ENCODE measurements around the gene PILRB. TPM values are rescaled to one million over a fixed set of nuclear protein-coding genes. Genes with fewer than 3 reads are reported as not detected.

Gene PILRB
- total RNA-seq, 1 experiment from 2014 or later = 73.2 TPM

- intact Hi-C loops (cut with micrococcal nuclease; ENCODE audit: unreplicated experiment) (no loop called here), in situ Hi-C loops (cut with HindIII; ENCODE audit: low pct_unique_long_range_greater_than_20kb, low sequenced_read_pairs) (no loop called here)
- CTCF ChIA-PET = no interaction called here
- Histone ChIP-seq H3K27ac (ENCODE audit: low read length) (no peak overlapping the region), H3K9me3 (ENCODE audit: control insufficient read depth, insufficient read depth, low read depth, low read length) (no peaks in the 10 kb centered on the region), H3K4me1 (ENCODE audit: control insufficient read depth, insufficient read depth, low read length) (0 out of 2 replicates have a peak, but pooled peaks cover 3% of the 10 kb centered on the region), H3K36me3 (ENCODE audit: control insufficient read depth, insufficient read depth, low read length) (no peaks in the 10 kb centered on the region), H3K27me3 (ENCODE audit: control insufficient read depth, insufficient read depth, low read length) (no peaks in the 10 kb centered on the region), H3K4me3 (ENCODE audit: low read depth in 2 of 2, low read length in 2 of 2) (no peak overlapping the region)
- POLR2A ChIA-PET = no interaction called here
- no peak for DNase-seq (ENCODE audit: low read depth, low spot score)
- BruUV-seq (replicated peaks) = no TSS peak
- TF ChIP-seq POLR2AphosphoS5 (IDR thresholded peaks at IDR 0.05; ENCODE audit: low read depth, low read length) (0 out of 2 replicates have a peak, but pooled peaks have one; percentile 30), CTCF (IDR thresholded peaks at IDR 0.05) (no peak)
- no peak for ATAC-seq
Observed at GRCh38 chr7:100370303-100370702, 12.4 kb downstream of the PILRB start.

GRCh38 chr7:100370746-100371145, 12.8 kb downstream of the PILRB start:
- Histone ChIP-seq H3K36me3 (ENCODE audit: control insufficient read depth, insufficient read depth, low read length) (no peaks in the 10 kb centered on the region), H3K27ac (ENCODE audit: low read length) (no peak overlapping the region), H3K4me3 (ENCODE audit: low read depth in 2 of 2, low read length in 2 of 2) (no peak overlapping the region), H3K4me1 (ENCODE audit: control insufficient read depth, insufficient read depth, low read length) (0 out of 2 replicates have a peak, but pooled peaks cover 3% of the 10 kb centered on the region), H3K27me3 (ENCODE audit: control insufficient read depth, insufficient read depth, low read length) (no peaks in the 10 kb centered on the region), H3K9me3 (ENCODE audit: control insufficient read depth, insufficient read depth, low read depth, low read length) (no peaks in the 10 kb centered on the region)
- TF ChIP-seq CTCF (IDR thresholded peaks at IDR 0.05) (no peak), TCF7L2 (IDR thresholded peaks at IDR 0.05; ENCODE audit: low read depth, low read length) (no peak), REST (IDR thresholded peaks at IDR 0.05; ENCODE audit: insufficient read depth in 1 of 2, low read depth in 2 of 2, low read length in 1 of 2) (no peak), SIN3A (IDR thresholded peaks at IDR 0.05; ENCODE audit: borderline replicate concordance, insufficient read depth, low read depth, low read length) (no peak), POLR2AphosphoS5 (IDR thresholded peaks at IDR 0.05; ENCODE audit: low read depth, low read length) (no peak)
- ATAC-seq = no peak
- POLR2A ChIA-PET = no interaction called here
- in situ Hi-C loops (cut with HindIII; ENCODE audit: low pct_unique_long_range_greater_than_20kb, low sequenced_read_pairs) = no loop called here
- no TSS peak for BruUV-seq (replicated peaks)
- DNase-seq (ENCODE audit: low read depth, low spot score) = no peak
- CTCF ChIA-PET = no interaction called here
- intact Hi-C loops (cut with micrococcal nuclease; ENCODE audit: unreplicated experiment) = no loop called here
